OCI-LY7 (cell line): ENCODE measurements around the gene HCCS. TPM values are rescaled to one million over a fixed set of nuclear protein-coding genes. Genes with fewer than 3 reads are reported as not detected.

Experiments used
- BruUV-seq: library from RNA; stranded (reverse); fragments of 400-500 nt; replicated peaks from 2 replicates; lab custom pipeline; 2021; lab: Mats Ljungman, UMichigan
- CTCF ChIA-PET: fragments of 300-600 bp; sonication (Branson Sonifier 250); formaldehyde crosslinking; loops from one replicate; lab custom pipeline; 2022; ENCODE audit warnings: antibody characterized with exemption; ENCODE audit not compliant: unreplicated experiment; lab: Charles Lee
- POLR2A ChIA-PET: fragments of 300-600 bp; sonication (Branson Sonifier 250); formaldehyde crosslinking; loops from one replicate; lab custom pipeline; 2022; ENCODE audit warnings: antibody characterized with exemption; lab: Charles Lee
- DNase-seq: peaks from one replicate; pipeline ENCODE4 v3.0.0-alpha.2; 2015; ENCODE audit warnings: low spot score
- H2AFZ ChIP-seq: fragments of 200-600 bp; sonication (generic), shearing (Covaris generic); 2 replicates; pipeline ENCODE4 v1.6.1; 2014; ENCODE audit warnings: mild to moderate bottlenecking, antibody characterized with exemption, low read length, moderate library complexity
- H3K27ac ChIP-seq: fragments of 200-600 bp; sonication (generic); 2 replicates; pipeline ENCODE4 v1.5.1; 2014; ENCODE audit warnings: mixed run types, low read depth, mild to moderate bottlenecking, moderate library complexity, low read length, inconsistent platforms; ENCODE audit not compliant: poor library complexity, severe bottlenecking
- H3K36me3 ChIP-seq: fragments of 200-600 bp; sonication (generic); 2 replicates; pipeline ENCODE4 v1.6.1; 2014; ENCODE audit warnings: mild to moderate bottlenecking, antibody characterized with exemption, low read length, moderate library complexity, mixed read lengths; ENCODE audit not compliant: insufficient read depth
- H3K4me1 ChIP-seq: fragments of 200-600 bp; sonication (generic); 2 replicates; pipeline ENCODE4 v1.5.1; 2014; ENCODE audit warnings: mild to moderate bottlenecking, low read length; ENCODE audit not compliant: insufficient read depth, poor library complexity, severe bottlenecking
- H3K4me2 ChIP-seq: fragments of 200-600 bp; sonication (generic); 2 replicates; pipeline ENCODE4 v1.6.1; 2014; ENCODE audit warnings: mild to moderate bottlenecking, low read length
- H3K4me3 ChIP-seq: fragments of 200-600 bp; sonication (generic); 2 replicates; pipeline ENCODE4 v1.5.1; 2014; ENCODE audit warnings: mild to moderate bottlenecking, low read depth, low read length; ENCODE audit not compliant: poor library complexity, severe bottlenecking
- H3K79me2 ChIP-seq: fragments of 200-600 bp; sonication (generic); 2 replicates; pipeline ENCODE4 v1.6.1; 2016; ENCODE audit warnings: low read depth, mild to moderate bottlenecking, low read length, moderate library complexity, mixed read lengths; ENCODE audit not compliant: insufficient read depth
- H3K9me2 ChIP-seq: fragments of 200-600 bp; sonication (generic); 2 replicates; pipeline ENCODE4 v1.6.1; 2016; ENCODE audit warnings: mild to moderate bottlenecking, low read length, mixed read lengths; ENCODE audit not compliant: insufficient read depth
- H3K9me3 ChIP-seq: fragments of 200-600 bp; sonication (generic); 2 replicates; pipeline ENCODE4 v1.6.1; 2014; ENCODE audit warnings: mild to moderate bottlenecking, mixed run types, low read length, mixed read lengths
- H4K20me1 ChIP-seq: fragments of 200-600 bp; sonication (generic); 2 replicates; pipeline ENCODE4 v1.6.1; 2014; ENCODE audit warnings: mild to moderate bottlenecking, antibody characterized with exemption, low read length, moderate library complexity, mixed read lengths; ENCODE audit not compliant: insufficient read depth
- EZH2phosphoT487 ChIP-seq: fragments of 200-600 bp; sonication (generic); IDR thresholded peaks from 2 replicates; pipeline ENCODE4 v1.6.1; 2018; ENCODE audit warnings: low read depth, borderline replicate concordance, mild to moderate bottlenecking, mixed run types, antibody characterized with exemption, low read length, moderate library complexity, mixed read lengths
- intact Hi-C: fragments of 100-400 bp; cut with micrococcal nuclease; formaldehyde crosslinking; loops from one replicate; pipeline ENCODE4 v1.10.0; 2022; ENCODE audit not compliant: unreplicated experiment
- total RNA-seq, 2 experiments: library from RNA; depleted of rRNA in 1 of 2; stranded (reverse); fragments of >200 nt in 1 of 2; shearing (Covaris generic) in 1 of 2; gene quantifications; 2 replicates each; pipeline ENCODE4 v1.2.3, GENCODE V29; 2014 to 2022
- TF ChIP-seq, protein P1 (sequence below): fragments of 200-600 bp; sonication (generic); conservative IDR thresholded peaks from 2 replicates; pipeline ENCODE4 v1.5.1; 2014; ENCODE audit warnings: mild to moderate bottlenecking, antibody characterized with exemption, low read length, moderate library complexity, mixed read lengths

Gene HCCS
- total RNA-seq, 2 experiments from 2014 or later, result 11.1 to 25.2 TPM

DNA sequence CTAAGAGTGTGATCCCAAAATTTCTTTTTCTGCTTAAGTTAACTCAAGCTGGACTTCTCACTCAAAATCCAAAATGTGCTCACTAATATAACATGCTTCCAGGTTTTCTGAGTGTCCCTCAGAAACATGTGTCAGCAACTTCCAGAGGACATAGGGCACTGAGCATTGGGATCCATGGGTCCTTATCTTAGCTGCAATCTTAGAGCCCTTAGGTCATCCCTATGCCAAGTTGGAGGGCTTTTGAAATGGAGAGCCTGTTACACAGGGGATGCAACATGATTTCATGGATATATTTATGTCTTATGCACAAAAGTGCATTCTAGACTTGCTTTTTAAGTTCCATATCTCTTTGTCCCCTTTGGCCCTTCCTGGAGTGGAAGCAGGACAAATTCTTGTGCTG, 11.7 kb upstream of the HCCS start:
- H3K4me3 ChIP-seq, result no peak overlapping the region
- POLR2A ChIA-PET, result no interaction called here
- no peaks in the 10 kb centered on the region for H4K20me1 ChIP-seq
- no peaks in the 10 kb centered on the region for H3K9me2 ChIP-seq
- no peak overlapping the region for H3K27ac ChIP-seq
- no peaks in the 10 kb centered on the region for H3K9me3 ChIP-seq
- no peak overlapping the region for H2AFZ ChIP-seq
- H3K4me1 ChIP-seq, result no peaks in the 10 kb centered on the region
- no peak overlapping the region for H3K4me2 ChIP-seq
- H3K79me2 ChIP-seq, result no peaks in the 10 kb centered on the region
- no TSS peak for BruUV-seq
- intact Hi-C loops, result no loop called here
- no peak for TF ChIP-seq EZH2phosphoT487
- TF ChIP-seq, protein P1, sequence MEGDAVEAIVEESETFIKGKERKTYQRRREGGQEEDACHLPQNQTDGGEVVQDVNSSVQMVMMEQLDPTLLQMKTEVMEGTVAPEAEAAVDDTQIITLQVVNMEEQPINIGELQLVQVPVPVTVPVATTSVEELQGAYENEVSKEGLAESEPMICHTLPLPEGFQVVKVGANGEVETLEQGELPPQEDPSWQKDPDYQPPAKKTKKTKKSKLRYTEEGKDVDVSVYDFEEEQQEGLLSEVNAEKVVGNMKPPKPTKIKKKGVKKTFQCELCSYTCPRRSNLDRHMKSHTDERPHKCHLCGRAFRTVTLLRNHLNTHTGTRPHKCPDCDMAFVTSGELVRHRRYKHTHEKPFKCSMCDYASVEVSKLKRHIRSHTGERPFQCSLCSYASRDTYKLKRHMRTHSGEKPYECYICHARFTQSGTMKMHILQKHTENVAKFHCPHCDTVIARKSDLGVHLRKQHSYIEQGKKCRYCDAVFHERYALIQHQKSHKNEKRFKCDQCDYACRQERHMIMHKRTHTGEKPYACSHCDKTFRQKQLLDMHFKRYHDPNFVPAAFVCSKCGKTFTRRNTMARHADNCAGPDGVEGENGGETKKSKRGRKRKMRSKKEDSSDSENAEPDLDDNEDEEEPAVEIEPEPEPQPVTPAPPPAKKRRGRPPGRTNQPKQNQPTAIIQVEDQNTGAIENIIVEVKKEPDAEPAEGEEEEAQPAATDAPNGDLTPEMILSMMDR, result no peak
- CTCF ChIA-PET, result no interaction called here
- no peak for DNase-seq
- no peaks in the 10 kb centered on the region for H3K36me3 ChIP-seq

DNA sequence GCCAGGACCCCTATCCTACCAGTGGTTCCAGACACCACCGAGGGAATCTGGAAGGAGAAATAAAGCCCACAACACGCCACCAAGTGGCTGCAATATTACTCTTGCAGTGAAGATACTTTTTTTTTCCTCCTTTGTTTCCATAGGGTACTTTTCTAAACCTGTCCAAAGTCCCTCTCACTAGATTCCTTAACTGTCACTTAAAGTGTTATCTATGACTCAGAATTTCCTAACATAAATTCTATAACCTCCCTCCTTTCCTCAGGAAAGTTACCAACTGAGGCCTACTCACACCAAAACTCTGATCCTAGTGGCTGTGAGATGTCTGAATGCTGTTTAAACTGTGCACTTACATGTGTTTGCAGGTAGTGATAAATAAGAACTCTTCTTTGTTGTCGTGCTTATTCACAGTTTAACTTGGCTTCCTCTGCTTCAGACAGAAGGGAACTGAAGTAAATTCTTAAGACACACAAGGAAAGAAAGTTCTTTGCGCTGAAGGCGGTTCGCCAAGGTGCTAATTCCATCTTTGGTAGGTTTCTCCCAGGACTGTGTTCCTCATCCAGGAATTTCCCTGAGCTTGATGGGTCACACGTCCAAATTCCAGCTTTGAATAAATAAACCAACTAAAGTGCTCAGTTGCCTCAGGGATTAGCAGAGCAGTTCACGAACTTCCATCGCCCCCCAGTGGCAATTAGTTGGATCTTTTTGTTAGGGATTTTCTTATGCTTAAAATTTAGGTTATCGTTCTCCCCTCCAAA, 10.7 kb upstream of the HCCS start:
- ChIA-PET POLR2A (no interaction called here), CTCF (no interaction called here)
- TF ChIP-seq, protein P1, result peak; percentile 57
- TF ChIP-seq EZH2phosphoT487, result no peak
- no peaks in the 10 kb centered on the region for H4K20me1 ChIP-seq
- no peak overlapping the region for H3K4me2 ChIP-seq
- H3K9me2 ChIP-seq, result no peaks in the 10 kb centered on the region
- H2AFZ ChIP-seq, result no peak overlapping the region
- no peak overlapping the region for H3K27ac ChIP-seq
- no peaks in the 10 kb centered on the region for H3K36me3 ChIP-seq
- no TSS peak for BruUV-seq
- no peak for DNase-seq
- H3K4me1 ChIP-seq, result no peaks in the 10 kb centered on the region
- intact Hi-C loops, result no loop called here
- no peaks in the 10 kb centered on the region for H3K79me2 ChIP-seq
- no peak overlapping the region for H3K4me3 ChIP-seq
- no peaks in the 10 kb centered on the region for H3K9me3 ChIP-seq

DNA sequence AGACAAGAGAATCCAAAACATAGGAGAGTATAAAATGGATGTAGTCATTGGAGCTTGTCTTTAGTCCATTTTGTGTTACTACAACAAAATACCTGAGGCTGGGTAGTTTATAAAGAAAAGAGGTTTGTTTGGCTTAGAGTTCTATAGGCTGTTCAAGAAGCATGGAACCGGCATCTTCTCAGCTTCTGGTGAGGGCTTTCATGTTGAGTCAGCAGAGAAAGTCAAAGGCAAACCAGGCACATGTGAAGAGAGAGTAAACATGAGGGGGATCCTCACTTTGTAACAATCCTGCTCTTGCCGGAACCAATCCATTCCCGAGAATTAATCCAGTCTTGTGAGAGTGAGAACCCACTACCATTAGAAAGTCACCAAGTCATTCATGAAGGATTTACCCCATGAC, 8.1 kb upstream of the HCCS start:
- H3K4me1 ChIP-seq, result no peaks in the 10 kb centered on the region
- H3K4me3 ChIP-seq, result no peak overlapping the region
- H3K79me2 ChIP-seq, result no peaks in the 10 kb centered on the region
- DNase-seq, result no peak
- BruUV-seq, result no TSS peak
- H2AFZ ChIP-seq, result no peak overlapping the region
- H4K20me1 ChIP-seq, result no peaks in the 10 kb centered on the region
- no peaks in the 10 kb centered on the region for H3K9me2 ChIP-seq
- no peaks in the 10 kb centered on the region for H3K9me3 ChIP-seq
- peaks cover 5% of the 10 kb centered on the region; the same call in 1 of the 2 replicates for H3K36me3 ChIP-seq
- TF ChIP-seq, protein P1, result no peak
- TF ChIP-seq EZH2phosphoT487, result no peak
- H3K4me2 ChIP-seq, result no peak overlapping the region
- intact Hi-C loops, result no loop called here
- POLR2A ChIA-PET, result no interaction called here
- CTCF ChIA-PET, result no interaction called here
- no peak overlapping the region for H3K27ac ChIP-seq
